K562 (cell line): ENCODE results near the gene WWC2. TPM values are rescaled to one million over a fixed set of nuclear protein-coding genes. Genes with fewer than 3 reads are reported as not detected.

ENCODE experiments used
- ATAC-seq: fragments of 200-7000 bp; cut with Tn5 transposase; 3 replicates; pipeline ENCODE4 v1.9.1; 2020; ENCODE audit warnings: moderate library complexity
- BruUV-seq: library from RNA; stranded (reverse); fragments of 400-500 nt; replicated peaks from 2 replicates; lab custom pipeline; 2021; lab: Mats Ljungman, UMichigan
- CTCF ChIA-PET: fragments of 300-600 bp; formaldehyde crosslinking; extraction: SDS; loops from one replicate; lab custom pipeline; 2021; ENCODE audit warnings: low intra/inter-chr PET ratio; lab: Yijun Ruan, JAX
- POLR2A ChIA-PET: fragments of 300-600, 350-650 bp; sonication (Branson Sonifier 250); formaldehyde crosslinking; extraction: SDS; loops from one replicate; lab custom pipeline; 2021; ENCODE audit warnings: antibody characterized with exemption, inconsistent platforms; lab: Yijun Ruan, JAX
- DNase-seq, 4 experiments: peaks; one replicate each; pipeline versions ENCODE4 v3.0.0 to v3.0.0-alpha.2; 2011 to 2018; ENCODE audit warnings: low spot score in 3 of 4, mixed read lengths in 3 of 4; ENCODE audit errors: extremely low read depth in 1 of 4
- FAIRE-seq: peaks from 2 replicates; lab custom pipeline; 2011; peaks lifted over from hg19 to GRCh38; lab: Jason Lieb, UNC
- H2AFZ ChIP-seq: 2 replicates; pipeline ENCODE4 v1.6.0; 2011; ENCODE audit warnings: low read depth, low read length, control low read depth, inconsistent platforms
- H3K27ac ChIP-seq: fragments of 200-600 bp; 3 replicates; pipeline ENCODE4 v1.8.0; 2011; ENCODE audit warnings: low read depth, mild to moderate bottlenecking, control low read depth, inconsistent platforms, low read length, moderate library complexity, mixed read lengths; ENCODE audit errors: extremely low read depth
- H3K27me3 ChIP-seq, 2 experiments: fragments of 300-600 bp in 1 of 2; 2 replicates in 1 of 2; 3 replicates in 1 of 2; pipeline versions ENCODE4 v1.6.0 to v1.8.0; 2011; ENCODE audit warnings: inconsistent platforms in 2 of 2, low read length in 2 of 2, mild to moderate bottlenecking in 1 of 2, mixed read lengths in 1 of 2, moderate library complexity in 1 of 2; ENCODE audit not compliant: control insufficient read depth in 2 of 2, insufficient read depth in 2 of 2
- H3K36me3 ChIP-seq: fragments of 300-600 bp; 3 replicates; pipeline ENCODE4 v1.8.0; 2011; ENCODE audit warnings: mild to moderate bottlenecking, low read length, inconsistent platforms; ENCODE audit not compliant: control insufficient read depth, insufficient read depth
- H3K4me1 ChIP-seq, 2 experiments: fragments of 200-600 bp in 1 of 2; replicated peaks in 1 of 2; 2 replicates in 1 of 2; 3 replicates in 1 of 2; pipeline versions ENCODE4 v1.5.1 to v1.8.0; 2011; ENCODE audit warnings: inconsistent platforms in 2 of 2, low read length in 2 of 2, mild to moderate bottlenecking in 1 of 2, mixed read lengths in 1 of 2, moderate library complexity in 1 of 2; ENCODE audit not compliant: control insufficient read depth in 2 of 2, insufficient read depth in 2 of 2
- H3K4me2 ChIP-seq: 2 replicates; pipeline ENCODE4 v1.6.1; 2011; ENCODE audit warnings: low read length, control low read depth, inconsistent platforms, mixed read lengths; ENCODE audit not compliant: insufficient read depth
- H3K4me3 ChIP-seq: fragments of 200-600 bp; sonication (generic), shearing (Covaris generic); 2 replicates; pipeline ENCODE4 v1.5.1; 2016; ENCODE audit warnings: control low read depth, inconsistent platforms
- H3K79me2 ChIP-seq: fragments of 200-600 bp; 3 replicates; pipeline ENCODE4 v1.8.0; 2011; ENCODE audit warnings: low read length, inconsistent platforms; ENCODE audit not compliant: control insufficient read depth, insufficient read depth
- H3K9ac ChIP-seq, 2 experiments: 2 replicates each; pipeline versions ENCODE4 v1.6.0 to v1.6.1; 2011; ENCODE audit warnings: low read depth in 2 of 2, low read length in 2 of 2, control low read depth in 1 of 2, inconsistent platforms in 1 of 2, mild to moderate bottlenecking in 1 of 2, mixed read lengths in 1 of 2; ENCODE audit not compliant: insufficient read depth in 1 of 2
- H3K9me1 ChIP-seq: one replicate; pipeline ENCODE4 v1.6.0; 2011; ENCODE audit warnings: inconsistent platforms, mild to moderate bottlenecking, low read length, moderate library complexity; ENCODE audit not compliant: control insufficient read depth, insufficient read depth
- H3K9me3 ChIP-seq: replicated peaks from 2 replicates; pipeline ENCODE4 v1.5.1; 2011; ENCODE audit warnings: low read depth, low read length, inconsistent platforms; ENCODE audit not compliant: control insufficient read depth, insufficient read depth
- H4K20me1 ChIP-seq: replicated peaks from 2 replicates; pipeline ENCODE4 v1.6.1; 2011; ENCODE audit warnings: low read length, inconsistent platforms, mixed read lengths; ENCODE audit not compliant: control insufficient read depth, insufficient read depth
- BCL6 ChIP-seq: fragments of 250-450 bp; sonication (Bioruptor Pico); IDR thresholded peaks from 2 replicates; pipeline ENCODE4 v1.4.0; 2020
- CCAR2 ChIP-seq: fragments of 200-400 bp; formaldehyde crosslinking; IDR thresholded peaks from 2 replicates; pipeline ENCODE4 v1.6.1; 2017; ENCODE audit warnings: mild to moderate bottlenecking, low read depth, low read length
- MCM5 ChIP-seq: fragments of 450-650 bp; IDR thresholded peaks from 2 replicates; pipeline ENCODE4 v1.6.1; 2016; ENCODE audit warnings: low read depth
- MEIS2 ChIP-seq: fragments of 450-650 bp; IDR thresholded peaks from 2 replicates; pipeline ENCODE4 v1.6.1; 2014; ENCODE audit warnings: mild to moderate bottlenecking; ENCODE audit not compliant: partially characterized antibody
- NRF1 ChIP-seq, 2 experiments: fragments of 450-650 bp; IDR thresholded peaks in 1 of 2; conservative IDR thresholded peaks in 1 of 2; 2 replicates each; pipeline ENCODE4 v1.6.1; 2014; ENCODE audit warnings: mild to moderate bottlenecking in 2 of 2
- PPARD ChIP-seq: fragments of 250-450 bp; sonication (Bioruptor Pico); IDR thresholded peaks from 2 replicates; pipeline ENCODE4 v1.8.0; 2022; ENCODE audit warnings: inconsistent platforms, mild to moderate bottlenecking, moderate library complexity
- PRMT5 ChIP-seq: sonication (generic); formaldehyde crosslinking; IDR thresholded peaks from 2 replicates; pipeline ENCODE4 v1.5.0; 2020; ENCODE audit warnings: missing genetic modification reagents
- RBM14 ChIP-seq: fragments of 200-400 bp; formaldehyde crosslinking; IDR thresholded peaks from 2 replicates; pipeline ENCODE4 v1.6.1; 2018; ENCODE audit warnings: low read depth, mild to moderate bottlenecking, low read length, moderate library complexity, borderline replicate concordance; ENCODE audit not compliant: insufficient read depth
- SAFB ChIP-seq: fragments of 200-400 bp; formaldehyde crosslinking; IDR thresholded peaks from 2 replicates; pipeline ENCODE4 v1.6.1; 2017; ENCODE audit warnings: low read depth, low read length, borderline replicate concordance
- SETDB1 ChIP-seq: IDR thresholded peaks from one replicate; pipeline ENCODE4 v1.6.1; 2012; ENCODE audit warnings: low read length, control low read depth, inconsistent platforms
- SNIP1 ChIP-seq: fragments of 450-650 bp; IDR thresholded peaks from 2 replicates; pipeline ENCODE4 v1.7.1; 2017; ENCODE audit warnings: low read depth, mild to moderate bottlenecking
- ZNF124 ChIP-seq: sonication (generic); formaldehyde crosslinking; IDR thresholded peaks from 2 replicates; pipeline ENCODE4 v1.8.1; 2022; ENCODE audit warnings: missing genetic modification reagents
- ZNF354B ChIP-seq: fragments of 250-450 bp; sonication (Bioruptor Pico); IDR thresholded peaks from 2 replicates; pipeline ENCODE4 v1.4.0; 2020
- ZNF696 ChIP-seq: fragments of 250-450 bp; sonication (Bioruptor Pico); conservative IDR thresholded peaks from 2 replicates; pipeline ENCODE4 v1.4.0; 2020; ENCODE audit warnings: mild to moderate bottlenecking, moderate library complexity
- WGBS: fragments of 100-300 bp; shearing (Covaris generic); methylation state at CpG from one replicate; pipeline ENCODE4 v1.1.6; 2016; ENCODE audit warnings: low coverage, mixed read lengths; ENCODE audit not compliant: insufficient coverage; ENCODE audit errors: missing lambda C conversion rate; 5-methylcytosine and 5-hydroxymethylcytosine counted together
- in situ Hi-C: fragments of 300-500 bp; cut with MboI; formaldehyde crosslinking; loops from 4 replicates; pipeline ENCODE4 v1.15.0; 2018; ENCODE audit warnings: inconsistent platforms, mixed read lengths
- intact Hi-C: fragments of 100-400 bp; cut with micrococcal nuclease; formaldehyde crosslinking; loops from 2 replicates; pipeline ENCODE4 v1.14.2; 2022
- polyA plus RNA-seq, 8 experiments: library from polyadenylated mRNA; depleted of rRNA in 4 of 8; stranded (reverse) in 5 of 8; unstranded in 3 of 8; fragments of >200 nt; fragmentation: Nextera tagmentation in 2 of 8; fragmentation: Illumina TruSeq in 1 of 8; extraction: Ambion mirVana in 2 of 8; extraction: Trizol in 1 of 8; gene quantifications; 2 replicates each; pipeline versions ENCODE4 v1.2.1 to v1.2.3, GENCODE V29; 2011 to 2014; ENCODE audit warnings: inconsistent platforms in 1 of 8, missing spikeins in 1 of 8
- total RNA-seq, 7 experiments: library from RNA; depleted of rRNA in 6 of 7; stranded (reverse); fragments of >200 nt in 6 of 7; fragmentation: Illumina TruSeq in 2 of 7; extraction: Trizol in 2 of 7; gene quantifications; 2 replicates each; pipeline versions ENCODE4 v1.2.1 to v1.2.3, GENCODE V29; 2011 to 2021; ENCODE audit warnings: low replicate concordance in 1 of 7
- TF ChIP-seq, protein P1 (sequence below): fragments of 450-650 bp; IDR thresholded peaks from 2 replicates; pipeline ENCODE4 v1.7.0; 2016; ENCODE audit warnings: borderline replicate concordance
- TF ChIP-seq, protein P2 (sequence below): fragments of 250-450 bp; sonication (Bioruptor Pico); IDR thresholded peaks from 2 replicates; pipeline ENCODE4 v1.5.1; 2021; ENCODE audit warnings: mild to moderate bottlenecking
- TF ChIP-seq, protein P3 (sequence below): sonication (generic); formaldehyde crosslinking; IDR thresholded peaks from 2 replicates; pipeline ENCODE4 v1.8.1; 2023; ENCODE audit warnings: mild to moderate bottlenecking, missing genetic modification reagents

Gene WWC2
- total and polyA plus RNA-seq, 9 of the 15 experiments (the other 6 are each of a cell fraction or from before 2014, with no cell fraction given), result 3.7 to 39.4 (median 19.6) TPM

DNA sequence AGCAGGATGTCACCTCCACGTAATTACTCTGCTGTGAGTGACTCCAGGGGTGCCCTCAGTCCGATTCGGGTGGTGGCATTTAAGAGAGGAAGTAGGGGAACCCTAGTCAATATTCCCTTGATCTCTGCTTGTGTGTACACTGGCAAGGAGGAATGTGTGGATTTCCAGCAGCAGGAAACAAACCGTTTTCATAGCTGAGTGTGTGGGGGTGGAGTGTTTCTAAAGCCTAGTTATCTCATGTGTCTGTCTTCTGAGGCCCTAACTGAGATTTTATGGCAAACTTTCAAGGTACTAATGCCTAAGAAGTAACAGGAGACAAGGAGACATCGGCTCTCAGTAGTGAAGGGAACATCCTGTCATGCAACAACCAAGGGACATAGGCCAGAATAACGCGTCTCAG, 229.8 kb downstream of the WWC2 start:
- in situ Hi-C loops, result no loop called here
- no peaks in the 10 kb centered on the region for H3K4me1 ChIP-seq
- no peaks in the 10 kb centered on the region for H3K36me3 ChIP-seq
- CTCF ChIA-PET, result no interaction called here
- no peaks in the 10 kb centered on the region for H3K79me2 ChIP-seq
- DNase-seq (no peak), FAIRE-seq (no peak), ATAC-seq (no peak)
- BruUV-seq, result no TSS peak
- no peak overlapping the region for H3K4me2 ChIP-seq
- H3K9me1 ChIP-seq, result no peaks in the 10 kb centered on the region
- H3K27me3 ChIP-seq, result peaks cover 2 to 27% of the 10 kb centered on the region in 2 experiments; a peak in 2 of 5 replicates
- intact Hi-C loops, result no loop called here
- H3K9ac ChIP-seq, result no peak overlapping the region
- H3K27ac ChIP-seq, result no peak overlapping the region
- no peak overlapping the region for H3K4me3 ChIP-seq
- POLR2A ChIA-PET, result no interaction called here
- H4K20me1 ChIP-seq, result no peaks in the 10 kb centered on the region
- 15% methylated on average over 7 of the region's 7 CpGs for WGBS
- peaks cover 3% of the 10 kb centered on the region; the same call in 1 of the 2 replicates for H3K9me3 ChIP-seq
- no peak overlapping the region for H2AFZ ChIP-seq
- no peak for TF ChIP-seq RBM14
- no peak for TF ChIP-seq PRMT5
- TF ChIP-seq, protein P1, sequence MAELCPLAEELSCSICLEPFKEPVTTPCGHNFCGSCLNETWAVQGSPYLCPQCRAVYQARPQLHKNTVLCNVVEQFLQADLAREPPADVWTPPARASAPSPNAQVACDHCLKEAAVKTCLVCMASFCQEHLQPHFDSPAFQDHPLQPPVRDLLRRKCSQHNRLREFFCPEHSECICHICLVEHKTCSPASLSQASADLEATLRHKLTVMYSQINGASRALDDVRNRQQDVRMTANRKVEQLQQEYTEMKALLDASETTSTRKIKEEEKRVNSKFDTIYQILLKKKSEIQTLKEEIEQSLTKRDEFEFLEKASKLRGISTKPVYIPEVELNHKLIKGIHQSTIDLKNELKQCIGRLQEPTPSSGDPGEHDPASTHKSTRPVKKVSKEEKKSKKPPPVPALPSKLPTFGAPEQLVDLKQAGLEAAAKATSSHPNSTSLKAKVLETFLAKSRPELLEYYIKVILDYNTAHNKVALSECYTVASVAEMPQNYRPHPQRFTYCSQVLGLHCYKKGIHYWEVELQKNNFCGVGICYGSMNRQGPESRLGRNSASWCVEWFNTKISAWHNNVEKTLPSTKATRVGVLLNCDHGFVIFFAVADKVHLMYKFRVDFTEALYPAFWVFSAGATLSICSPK, result no peak
- TF ChIP-seq SNIP1, result no peak
- TF ChIP-seq, protein P2, sequence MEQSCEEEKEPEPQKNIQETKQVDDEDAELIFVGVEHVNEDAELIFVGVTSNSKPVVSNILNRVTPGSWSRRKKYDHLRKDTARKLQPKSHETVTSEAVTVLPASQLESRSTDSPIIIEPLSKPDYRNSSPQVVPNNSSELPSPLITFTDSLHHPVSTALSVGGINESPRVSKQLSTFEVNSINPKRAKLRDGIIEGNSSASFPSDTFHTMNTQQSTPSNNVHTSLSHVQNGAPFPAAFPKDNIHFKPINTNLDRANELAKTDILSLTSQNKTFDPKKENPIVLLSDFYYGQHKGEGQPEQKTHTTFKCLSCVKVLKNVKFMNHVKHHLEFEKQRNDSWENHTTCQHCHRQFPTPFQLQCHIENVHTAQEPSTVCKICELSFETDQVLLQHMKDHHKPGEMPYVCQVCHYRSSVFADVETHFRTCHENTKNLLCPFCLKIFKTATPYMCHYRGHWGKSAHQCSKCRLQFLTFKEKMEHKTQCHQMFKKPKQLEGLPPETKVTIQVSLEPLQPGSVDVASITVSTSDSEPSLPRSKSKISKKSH (CRISPR knock-in tag), result no peak
- TF ChIP-seq ZNF354B (CRISPR knock-in tag), result no peak
- no peak for TF ChIP-seq SAFB
- TF ChIP-seq MEIS2, result no peak
- TF ChIP-seq, protein P3, sequence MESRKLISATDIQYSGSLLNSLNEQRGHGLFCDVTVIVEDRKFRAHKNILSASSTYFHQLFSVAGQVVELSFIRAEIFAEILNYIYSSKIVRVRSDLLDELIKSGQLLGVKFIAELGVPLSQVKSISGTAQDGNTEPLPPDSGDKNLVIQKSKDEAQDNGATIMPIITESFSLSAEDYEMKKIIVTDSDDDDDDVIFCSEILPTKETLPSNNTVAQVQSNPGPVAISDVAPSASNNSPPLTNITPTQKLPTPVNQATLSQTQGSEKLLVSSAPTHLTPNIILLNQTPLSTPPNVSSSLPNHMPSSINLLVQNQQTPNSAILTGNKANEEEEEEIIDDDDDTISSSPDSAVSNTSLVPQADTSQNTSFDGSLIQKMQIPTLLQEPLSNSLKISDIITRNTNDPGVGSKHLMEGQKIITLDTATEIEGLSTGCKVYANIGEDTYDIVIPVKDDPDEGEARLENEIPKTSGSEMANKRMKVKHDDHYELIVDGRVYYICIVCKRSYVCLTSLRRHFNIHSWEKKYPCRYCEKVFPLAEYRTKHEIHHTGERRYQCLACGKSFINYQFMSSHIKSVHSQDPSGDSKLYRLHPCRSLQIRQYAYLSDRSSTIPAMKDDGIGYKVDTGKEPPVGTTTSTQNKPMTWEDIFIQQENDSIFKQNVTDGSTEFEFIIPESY (CRISPR knock-in tag), result no peak
- no peak for TF ChIP-seq ZNF696 (CRISPR knock-in tag)
- TF ChIP-seq PPARD (CRISPR knock-in tag), result no peak
- no peak for TF ChIP-seq NRF1 (conservative IDR thresholded peaks at IDR 0.05 in 1 of 2, IDR thresholded peaks at IDR 0.05 in 1 of 2)
- TF ChIP-seq BCL6, result no peak
- no peak for TF ChIP-seq SETDB1
- TF ChIP-seq ZNF124, result no peak
- TF ChIP-seq CCAR2, result no peak
- no peak for TF ChIP-seq MCM5
